ENCODE data around the gene MMAB.

MMAB gene

GRCh38 chr12:109583733-109584132, 10.4 kb upstream of the MMAB start:
- no peak for DNase-seq (ENCODE audit: low read depth)

DNA sequence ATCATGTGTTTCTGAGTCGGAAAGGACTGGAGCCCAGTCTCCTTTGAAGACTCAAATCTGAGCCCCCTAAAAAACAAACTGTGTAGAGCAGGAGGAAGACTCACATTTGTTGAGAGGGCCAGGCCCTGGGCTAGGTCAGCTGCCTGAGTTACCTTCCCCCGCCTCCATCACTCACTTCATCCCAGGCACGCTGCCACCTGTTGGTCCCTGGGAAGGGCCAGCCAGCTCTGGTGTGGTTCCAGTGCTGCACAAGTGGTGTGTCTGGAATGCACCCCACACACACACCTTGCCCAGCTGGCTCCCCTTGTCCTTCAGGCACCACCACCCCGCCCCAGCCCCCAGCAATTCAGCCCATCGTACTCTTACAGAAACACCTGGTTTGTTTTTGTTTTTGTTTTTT, 9.3 kb upstream of the MMAB start:
- no peak for DNase-seq (ENCODE audit: low read depth)

DNA sequence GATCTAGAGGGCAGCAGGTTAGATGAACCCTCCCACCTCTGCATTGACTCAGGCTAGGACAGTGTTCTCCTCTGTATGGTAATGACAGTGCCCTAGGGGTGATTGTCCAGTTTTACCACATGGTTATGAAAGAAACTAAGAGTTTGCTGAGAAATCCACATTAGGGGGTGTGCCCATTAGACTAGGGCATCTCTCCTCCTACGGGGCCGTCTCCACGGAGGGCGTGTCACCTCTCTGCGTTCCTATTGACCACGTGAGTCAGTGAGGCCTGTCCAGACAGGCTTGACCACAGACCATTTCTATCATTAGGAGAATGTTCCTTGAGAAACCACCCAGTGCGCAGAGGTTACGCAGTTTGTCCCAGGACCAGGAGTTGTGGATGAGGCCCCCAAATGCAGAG, 8.6 kb upstream of the MMAB start:
- DNase-seq (ENCODE audit: low read depth): no peak

GRCh38 chr12:109581334-109581691, 8.0 kb upstream of the MMAB start:
- DNase-seq (ENCODE audit: low read depth): no peak

DNA sequence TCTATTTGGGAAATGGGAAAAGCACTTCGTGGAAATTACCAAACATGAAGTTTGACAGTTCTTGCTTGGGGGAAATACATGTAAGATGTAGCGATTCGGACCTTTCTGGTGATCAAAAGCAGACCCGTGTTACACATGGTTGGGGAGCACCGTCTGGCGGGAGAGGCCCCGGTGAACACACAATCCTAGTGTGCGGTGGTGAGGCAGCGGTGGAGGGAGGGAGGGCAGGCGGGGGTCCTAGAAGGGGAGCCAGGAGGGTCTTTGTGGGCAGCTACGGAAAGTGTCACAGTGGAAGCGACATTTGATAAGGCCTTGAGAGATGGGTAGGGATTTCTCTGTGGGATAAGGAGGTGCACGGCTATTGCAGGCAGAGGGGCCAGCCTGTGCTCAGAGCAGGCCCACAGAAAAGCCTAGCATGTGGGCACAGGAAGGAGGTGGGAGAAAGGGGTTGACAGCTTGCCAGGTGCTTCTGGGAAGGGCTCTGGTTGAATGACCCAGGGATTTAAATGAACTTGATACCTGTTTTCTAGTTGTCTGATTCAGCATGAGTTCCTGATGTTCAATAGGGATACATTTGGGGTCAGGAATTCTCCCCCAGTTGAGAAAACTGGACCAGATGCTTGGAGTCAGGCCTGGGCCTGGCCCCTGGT, 7.5 kb upstream of the MMAB start:
- no peak for DNase-seq (ENCODE audit: low read depth)

DNA sequence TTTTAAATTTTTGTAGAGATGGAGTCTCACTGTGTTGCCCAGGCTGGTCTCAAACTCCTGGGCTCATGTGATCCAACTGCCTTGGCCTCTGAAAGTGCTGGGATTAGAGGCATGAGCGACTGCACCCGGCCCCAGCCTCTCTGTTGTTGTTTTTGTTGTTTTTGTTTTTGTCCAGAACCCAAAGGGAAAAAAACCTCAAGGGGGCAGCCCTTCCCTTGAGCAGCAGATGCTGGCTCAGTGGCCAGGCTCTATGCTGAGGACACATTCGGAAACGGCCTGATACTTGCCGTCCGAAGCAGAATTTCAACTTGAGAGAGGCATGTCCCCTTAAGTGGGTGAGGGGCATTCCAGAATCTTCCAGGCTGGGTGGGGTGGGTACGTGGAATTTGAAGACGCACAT, 7.0 kb upstream of the MMAB start:
- DNase-seq (ENCODE audit: low read depth): no peak

- DNase-seq (ENCODE audit: low read depth): no peak
These were observed 6.3 kb upstream of the MMAB start for GRCh38 chr12:109579639-109580038.

GRCh38 chr12:109578330-109578927, 5.1 kb upstream of the MMAB start:
- DNase-seq (ENCODE audit: low read depth): no peak

- DNase-seq (ENCODE audit: low read depth): no peak
These were observed 4.0 kb upstream of the MMAB start for GRCh38 chr12:109577311-109577710.

- no peak for DNase-seq (ENCODE audit: low read depth)
These were observed 2.4 kb upstream of the MMAB start for GRCh38 chr12:109575683-109576082.

DNA sequence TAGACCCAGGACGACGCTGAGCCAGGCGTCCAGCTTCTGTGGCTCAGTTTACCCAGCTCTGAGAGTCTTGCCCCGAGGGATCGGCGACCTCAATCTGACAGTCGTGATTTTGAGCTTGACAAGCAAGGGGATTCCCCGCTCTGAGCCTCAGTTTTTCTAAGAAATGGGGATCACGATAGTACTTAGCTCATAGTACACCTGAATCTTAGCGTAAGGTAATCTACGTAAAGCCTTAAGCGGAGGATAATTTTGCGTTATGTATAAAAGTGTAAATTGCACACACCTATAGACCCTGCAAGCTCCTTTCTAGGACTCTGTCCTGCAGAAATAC, 575 bp upstream of the MMAB start:
- DNase-seq (ENCODE audit: low read depth): no peak

GRCh38 chr12:109572506-109572845, 828 bp downstream of the MMAB start:
- no peak for DNase-seq (ENCODE audit: low read depth)

GRCh38 chr12:109571773-109572505, 1.4 kb downstream of the MMAB start:
- no peak for DNase-seq (ENCODE audit: low read depth)

GRCh38 chr12:109568486-109568885, 4.8 kb downstream of the MMAB start:
- no peak for DNase-seq (ENCODE audit: low read depth)

DNA sequence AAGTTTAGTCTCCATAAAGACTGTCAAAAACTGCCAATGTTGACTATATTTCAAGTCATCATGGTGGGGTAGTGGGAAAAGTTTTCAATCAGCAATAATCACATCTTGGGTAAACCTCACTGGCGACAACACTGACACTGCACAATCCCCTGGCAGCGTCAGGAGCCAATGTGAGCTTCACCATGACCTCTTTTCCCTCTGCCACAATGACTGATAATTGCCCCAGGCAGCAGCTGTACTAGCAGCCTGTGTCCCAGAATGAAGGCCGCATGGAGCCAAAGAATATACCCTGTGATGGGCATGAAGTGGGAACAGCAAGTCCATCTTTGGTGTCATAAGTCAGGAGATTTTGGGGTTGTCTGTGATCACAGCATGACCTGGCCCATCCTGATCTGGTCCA, 5.3 kb downstream of the MMAB start:
- DNase-seq (ENCODE audit: low read depth): no peak

GRCh38 chr12:109567296-109567695, 6.0 kb downstream of the MMAB start:
- no peak for DNase-seq (ENCODE audit: low read depth)

DNA sequence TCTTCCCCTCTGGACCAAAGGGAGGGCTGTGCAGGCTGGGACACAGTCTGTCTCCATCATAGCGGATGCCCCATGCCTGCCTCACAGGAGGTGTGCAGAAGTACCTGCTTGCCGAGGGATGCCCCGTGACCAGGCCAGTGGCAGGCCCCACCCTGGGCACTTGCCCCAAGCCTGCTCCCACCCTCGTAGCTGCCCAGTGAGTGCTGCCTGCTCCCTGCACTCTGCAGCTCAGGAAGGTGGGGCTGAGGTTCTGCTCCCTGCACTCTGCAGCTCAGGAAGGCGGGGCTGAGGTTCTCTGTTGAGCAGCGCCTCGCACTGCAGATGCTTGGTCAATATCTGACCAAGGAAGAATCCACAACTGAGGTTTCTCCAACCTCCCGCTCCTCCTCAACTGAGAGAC, 6.9 kb downstream of the MMAB start:
- no peak for DNase-seq (ENCODE audit: low read depth)

- no peak for DNase-seq (ENCODE audit: low read depth)
These were observed 9.7 kb downstream of the MMAB start for GRCh38 chr12:109563291-109564284.

DNA sequence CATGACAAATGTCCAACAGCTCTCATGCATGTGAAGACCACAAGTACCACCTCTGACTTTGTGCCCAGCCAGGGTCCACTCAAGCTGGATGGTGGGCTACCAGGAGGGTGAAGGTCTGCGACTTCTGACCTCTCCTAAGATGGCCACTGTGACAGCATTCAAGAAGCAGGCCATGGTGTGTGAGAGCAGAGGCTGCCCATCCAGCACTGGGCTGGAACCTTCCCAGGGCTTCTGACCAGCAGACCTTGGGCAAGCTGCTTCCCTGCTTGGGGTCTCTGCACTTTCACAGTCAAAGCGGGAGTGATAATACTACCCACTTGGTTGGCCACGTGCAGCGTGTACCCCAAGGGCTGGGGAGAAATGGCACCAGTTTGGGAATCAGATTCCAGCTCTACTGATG, 10.4 kb downstream of the MMAB start:
- DNase-seq (ENCODE audit: low read depth): no peak

DNA sequence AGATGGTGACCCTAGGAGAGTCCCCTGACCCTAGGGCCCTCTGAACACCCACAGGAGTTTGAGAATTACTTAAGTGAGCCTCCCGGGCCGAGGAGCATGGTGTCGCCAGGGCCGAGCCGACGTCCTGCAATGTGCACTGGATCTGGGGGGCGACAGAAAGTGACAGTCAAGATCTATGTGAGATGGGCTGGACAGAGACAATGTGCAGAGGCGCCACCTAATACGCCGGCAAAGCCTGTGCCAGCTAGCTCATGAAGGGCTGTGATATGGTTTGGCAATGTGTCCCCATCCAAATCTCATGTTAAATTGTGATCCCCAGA, 11.6 kb downstream of the MMAB start:
- DNase-seq (ENCODE audit: low read depth): no peak

- DNase-seq (ENCODE audit: low read depth): no peak
These were observed 12.2 kb downstream of the MMAB start for GRCh38 chr12:109560867-109561710.

DNA sequence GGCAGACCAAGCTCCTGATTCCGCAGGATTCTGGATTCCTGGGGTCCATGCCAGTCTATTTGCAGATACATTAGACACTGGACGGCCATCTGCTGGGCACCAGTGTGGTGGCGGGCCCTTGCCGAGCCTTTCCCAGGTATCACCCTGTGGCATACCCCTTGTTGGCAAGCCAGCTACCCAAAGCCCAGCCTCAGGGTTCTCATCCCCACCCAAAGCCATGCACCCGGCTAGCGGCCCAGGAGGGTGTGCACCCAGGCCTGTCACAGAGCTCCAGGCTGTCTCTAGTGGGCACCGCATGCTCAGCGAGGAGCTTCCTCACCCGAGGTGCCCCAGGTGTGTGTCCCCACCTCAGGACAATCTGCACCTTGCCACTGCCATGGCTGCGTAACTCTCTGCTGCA, 13.7 kb downstream of the MMAB start:
- DNase-seq (ENCODE audit: low read depth): no peak

Data from T follicular helper cell (primary cell).